WTC11 (cell line): ENCODE data around the gene TACSTD2. TPM values are rescaled to one million over a fixed set of nuclear protein-coding genes. Genes with fewer than 3 reads are reported as not detected.

Experiments used
- ATAC-seq: fragments of 200-7000 bp; cut with Tn5 transposase; 2 replicates; pipeline ENCODE4 v1.10.0; 2021; ENCODE audit warnings: mild to moderate bottlenecking, moderate library complexity
- CTCF ChIA-PET: fragments of 300-600 bp; sonication (Branson Sonifier 250); formaldehyde crosslinking; loops from one replicate; lab custom pipeline; 2021; ENCODE audit warnings: antibody characterized with exemption; lab: Charles Lee
- POLR2A ChIA-PET: fragments of 350-600 bp; sonication (Branson Sonifier 250); formaldehyde crosslinking; loops from one replicate; lab custom pipeline; 2021; ENCODE audit warnings: antibody characterized with exemption; lab: Charles Lee
- DNase-seq: peaks from one replicate; pipeline ENCODE4 v3.0.0; 2021; ENCODE audit warnings: low spot score
- H3K27ac Mint-ChIP-seq: 2 replicates; pipeline ENCODE4 v1.8.0; 2021; ENCODE audit warnings: mixed read lengths
- H3K27me3 Mint-ChIP-seq: 2 replicates; pipeline ENCODE4 v1.8.0; 2021; ENCODE audit warnings: low read depth, mild to moderate bottlenecking, moderate library complexity, mixed read lengths
- H3K36me3 Mint-ChIP-seq: 2 replicates; pipeline ENCODE4 v1.8.0; 2021; ENCODE audit warnings: mixed read lengths
- H3K4me1 Mint-ChIP-seq: 2 replicates; pipeline ENCODE4 v1.8.0; 2022; ENCODE audit warnings: mixed read lengths
- H3K4me3 Mint-ChIP-seq: 2 replicates; pipeline ENCODE4 v1.8.0; 2021; ENCODE audit warnings: mild to moderate bottlenecking, moderate library complexity, mixed read lengths
- H3K9me3 Mint-ChIP-seq: 2 replicates; pipeline ENCODE4 v1.8.0; 2021; ENCODE audit warnings: mixed read lengths
- CBFB ChIP-seq: sonication (generic); formaldehyde crosslinking; IDR thresholded peaks from 2 replicates; pipeline ENCODE4 v1.8.1; 2022; ENCODE audit warnings: mild to moderate bottlenecking, low read depth, missing genetic modification reagents
- CDX4 ChIP-seq: fragments of 250-450 bp; sonication (Bioruptor Pico); IDR thresholded peaks from 2 replicates; pipeline ENCODE4 v1.9.0; 2021; ENCODE audit warnings: moderate library complexity, mild to moderate bottlenecking, inconsistent platforms, borderline replicate concordance
- ELF4 ChIP-seq: sonication (generic); formaldehyde crosslinking; IDR thresholded peaks from 2 replicates; pipeline ENCODE4 v1.8.1; 2022; ENCODE audit warnings: low read depth, mild to moderate bottlenecking, moderate library complexity, missing genetic modification reagents
- EMX1 ChIP-seq: fragments of 250-450 bp; sonication (Bioruptor Pico); IDR thresholded peaks from 2 replicates; pipeline ENCODE4 v1.8.0; 2021; ENCODE audit warnings: mild to moderate bottlenecking
- FOXJ3 ChIP-seq: sonication (generic); formaldehyde crosslinking; IDR thresholded peaks from 2 replicates; pipeline ENCODE4 v1.9.0; 2021; ENCODE audit warnings: missing genetic modification reagents, mild to moderate bottlenecking, borderline replicate concordance
- FOXK1 ChIP-seq: sonication (generic); formaldehyde crosslinking; IDR thresholded peaks from 2 replicates; pipeline ENCODE4 v1.8.0; 2022; ENCODE audit warnings: mild to moderate bottlenecking, moderate library complexity, missing genetic modification reagents
- FOXP1 ChIP-seq: sonication (generic); formaldehyde crosslinking; IDR thresholded peaks from 2 replicates; pipeline ENCODE4 v1.8.0; 2022; ENCODE audit warnings: missing genetic modification reagents, mild to moderate bottlenecking, moderate library complexity, borderline replicate concordance
- GRHL2 ChIP-seq: fragments of 250-450 bp; sonication (Bioruptor Pico); IDR thresholded peaks from 2 replicates; pipeline ENCODE4 v1.8.0; 2022; ENCODE audit warnings: mild to moderate bottlenecking, moderate library complexity; ENCODE audit not compliant: insufficient replicate concordance, severe bottlenecking
- GTF2I ChIP-seq: fragments of 250-450 bp; sonication (Bioruptor Pico); conservative IDR thresholded peaks from 2 replicates; pipeline ENCODE4 v1.4.0; 2021; ENCODE audit warnings: mild to moderate bottlenecking
- MYBL2 ChIP-seq: sonication (generic); formaldehyde crosslinking; IDR thresholded peaks from 2 replicates; pipeline ENCODE4 v1.8.1; 2023; ENCODE audit warnings: mild to moderate bottlenecking, moderate library complexity, missing genetic modification reagents
- NFYB ChIP-seq: sonication (generic); formaldehyde crosslinking; conservative IDR thresholded peaks from 2 replicates; pipeline ENCODE4 v1.8.0; 2022; ENCODE audit warnings: low read depth, missing genetic modification reagents
- NR2C2 ChIP-seq: sonication (generic); formaldehyde crosslinking; IDR thresholded peaks from 2 replicates; pipeline ENCODE4 v1.8.0; 2022; ENCODE audit warnings: mild to moderate bottlenecking, missing genetic modification reagents
- OVOL2 ChIP-seq: fragments of 250-450 bp; sonication (Bioruptor Pico); IDR thresholded peaks from 2 replicates; pipeline ENCODE4 v1.9.0; 2021; ENCODE audit warnings: mild to moderate bottlenecking, borderline replicate concordance
- PRRX2 ChIP-seq: fragments of 250-450 bp; sonication (Bioruptor Pico); IDR thresholded peaks from 2 replicates; pipeline ENCODE4 v1.8.0; 2021; ENCODE audit warnings: mild to moderate bottlenecking
- RELA ChIP-seq: sonication (generic); formaldehyde crosslinking; IDR thresholded peaks from 2 replicates; pipeline ENCODE4 v1.8.1; 2022; ENCODE audit warnings: missing genetic modification reagents, mild to moderate bottlenecking, borderline replicate concordance
- SMAD4 ChIP-seq: sonication (generic); formaldehyde crosslinking; IDR thresholded peaks from 2 replicates; pipeline ENCODE4 v1.8.0; 2022; ENCODE audit warnings: mild to moderate bottlenecking, missing genetic modification reagents
- SP1 ChIP-seq: sonication (generic); formaldehyde crosslinking; conservative IDR thresholded peaks from 2 replicates; pipeline ENCODE4 v1.8.1; 2022; ENCODE audit warnings: missing genetic modification reagents
- USF2 ChIP-seq: sonication (generic); formaldehyde crosslinking; IDR thresholded peaks from 2 replicates; pipeline ENCODE4 v1.8.1; 2023; ENCODE audit warnings: mild to moderate bottlenecking, missing genetic modification reagents, moderate library complexity
- ZNF396 ChIP-seq: fragments of 250-450 bp; sonication (Bioruptor Pico); IDR thresholded peaks from 2 replicates; pipeline ENCODE4 v1.8.0; 2021; ENCODE audit warnings: mild to moderate bottlenecking, moderate library complexity, borderline replicate concordance
- ZNF671 ChIP-seq: fragments of 250-450 bp; sonication (Bioruptor Pico); IDR thresholded peaks from 2 replicates; pipeline ENCODE4 v1.8.0; 2021; ENCODE audit warnings: mild to moderate bottlenecking
- total RNA-seq: library from RNA; stranded (reverse); gene quantifications from 3 replicates; pipeline ENCODE4 v1.2.3, GENCODE V29; 2021
- TF ChIP-seq, protein P1 (sequence below): fragments of 250-450 bp; sonication (Bioruptor Pico); IDR thresholded peaks from 2 replicates; pipeline ENCODE4 v1.8.0; 2021; ENCODE audit warnings: mild to moderate bottlenecking
- TF ChIP-seq, protein P2 (sequence below): sonication (generic); formaldehyde crosslinking; IDR thresholded peaks from 2 replicates; pipeline ENCODE4 v1.8.1; 2022; ENCODE audit warnings: low read depth, missing genetic modification reagents, borderline replicate concordance
- TF ChIP-seq, protein P3 (sequence below): sonication (generic); formaldehyde crosslinking; IDR thresholded peaks from 2 replicates; pipeline ENCODE4 v1.8.0; 2022; ENCODE audit warnings: mild to moderate bottlenecking, missing genetic modification reagents
- TF ChIP-seq, protein P4 (sequence below): sonication (generic); formaldehyde crosslinking; IDR thresholded peaks from 2 replicates; pipeline ENCODE4 v1.8.0; 2022; ENCODE audit warnings: missing genetic modification reagents
- TF ChIP-seq, protein P5 (sequence below): sonication (generic); formaldehyde crosslinking; IDR thresholded peaks from 2 replicates; pipeline ENCODE4 v1.8.1; 2022; ENCODE audit warnings: missing genetic modification reagents, borderline replicate concordance

The TACSTD2 gene
- total RNA-seq, 1 experiment from 2014 or later = 0.50 TPM

DNA sequence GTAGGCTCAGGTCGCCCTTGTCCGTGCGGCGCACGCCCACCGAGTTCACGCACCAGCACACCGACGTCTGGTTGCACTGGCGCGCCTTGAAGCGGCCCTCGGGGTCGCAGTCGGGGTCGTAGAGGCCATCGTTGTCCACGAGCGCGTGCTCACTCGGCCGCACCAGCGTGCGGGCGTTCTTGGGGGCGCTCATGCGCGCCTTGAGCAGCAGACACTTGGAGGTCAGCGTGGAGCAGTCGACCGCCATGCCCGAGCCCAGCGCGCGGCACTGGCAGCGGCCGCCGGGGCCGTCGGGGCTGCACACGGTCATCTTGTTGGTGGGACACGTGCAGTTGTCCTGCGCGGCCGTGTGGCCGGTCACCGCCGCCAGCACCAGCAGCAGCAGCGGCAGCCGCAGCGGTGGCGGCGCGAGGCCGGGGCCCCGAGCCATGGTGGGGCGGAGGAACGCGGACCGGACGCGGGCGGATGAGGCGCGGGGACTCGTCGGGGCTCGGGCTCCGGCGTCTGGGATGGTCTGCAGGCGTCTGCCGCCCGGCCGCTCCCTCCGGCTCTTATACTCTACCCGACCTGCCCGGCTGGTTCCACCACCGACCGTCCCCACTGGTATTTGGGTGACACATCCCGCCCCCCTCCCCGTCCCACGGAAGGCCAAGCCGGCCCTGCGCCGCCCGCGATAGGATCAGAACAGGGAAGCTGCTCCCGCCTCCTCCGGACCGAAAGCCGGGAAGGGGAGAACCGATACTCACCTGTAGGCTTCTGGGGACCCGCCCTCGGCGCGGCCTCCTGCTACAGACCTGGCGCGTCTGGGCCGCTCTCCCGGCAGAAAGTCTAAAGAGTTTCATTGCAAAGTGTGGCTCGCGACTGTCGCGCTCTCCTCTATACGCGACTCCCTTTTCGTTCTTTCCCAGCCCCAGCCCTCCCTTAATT is at the start of gene TACSTD2 (continued):
- TF ChIP-seq USF2 (CRISPR knock-in tag) (0 out of 2 replicates have a peak, but pooled peaks have one; percentile 23), NR2C2 (CRISPR knock-in tag) (peak; percentile 86), FOXJ3 (no peak), MYBL2 (CRISPR knock-in tag) (peak; percentile 97), CDX4 (no peak), ZNF671 (CRISPR knock-in tag) (no peak), GTF2I (CRISPR knock-in tag) (no peak), GRHL2 (CRISPR knock-in tag) (no peak), PRRX2 (CRISPR knock-in tag) (no peak), FOXK1 (CRISPR knock-in tag) (peak; percentile 94), CBFB (0 out of 2 replicates have a peak, but pooled peaks have one; percentile 33), NFYB (CRISPR knock-in tag) (peak; percentile 55), SMAD4 (CRISPR knock-in tag) (peak; percentile 61; the same call in 1 of the 2 replicates), SP1 (CRISPR knock-in tag) (peak; percentile 72), FOXP1 (peak; percentile 100), ELF4 (CRISPR knock-in tag) (peak; percentile 96; the same call in 1 of the 2 replicates)
- TF ChIP-seq, protein P1, sequence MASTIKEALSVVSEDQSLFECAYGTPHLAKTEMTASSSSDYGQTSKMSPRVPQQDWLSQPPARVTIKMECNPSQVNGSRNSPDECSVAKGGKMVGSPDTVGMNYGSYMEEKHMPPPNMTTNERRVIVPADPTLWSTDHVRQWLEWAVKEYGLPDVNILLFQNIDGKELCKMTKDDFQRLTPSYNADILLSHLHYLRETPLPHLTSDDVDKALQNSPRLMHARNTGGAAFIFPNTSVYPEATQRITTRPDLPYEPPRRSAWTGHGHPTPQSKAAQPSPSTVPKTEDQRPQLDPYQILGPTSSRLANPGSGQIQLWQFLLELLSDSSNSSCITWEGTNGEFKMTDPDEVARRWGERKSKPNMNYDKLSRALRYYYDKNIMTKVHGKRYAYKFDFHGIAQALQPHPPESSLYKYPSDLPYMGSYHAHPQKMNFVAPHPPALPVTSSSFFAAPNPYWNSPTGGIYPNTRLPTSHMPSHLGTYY (CRISPR knock-in tag) = 0 out of 2 replicates have a peak, but pooled peaks have one; percentile 6
- TF ChIP-seq, protein P2, sequence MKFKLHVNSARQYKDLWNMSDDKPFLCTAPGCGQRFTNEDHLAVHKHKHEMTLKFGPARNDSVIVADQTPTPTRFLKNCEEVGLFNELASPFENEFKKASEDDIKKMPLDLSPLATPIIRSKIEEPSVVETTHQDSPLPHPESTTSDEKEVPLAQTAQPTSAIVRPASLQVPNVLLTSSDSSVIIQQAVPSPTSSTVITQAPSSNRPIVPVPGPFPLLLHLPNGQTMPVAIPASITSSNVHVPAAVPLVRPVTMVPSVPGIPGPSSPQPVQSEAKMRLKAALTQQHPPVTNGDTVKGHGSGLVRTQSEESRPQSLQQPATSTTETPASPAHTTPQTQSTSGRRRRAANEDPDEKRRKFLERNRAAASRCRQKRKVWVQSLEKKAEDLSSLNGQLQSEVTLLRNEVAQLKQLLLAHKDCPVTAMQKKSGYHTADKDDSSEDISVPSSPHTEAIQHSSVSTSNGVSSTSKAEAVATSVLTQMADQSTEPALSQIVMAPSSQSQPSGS = peak; percentile 92; the same call in 1 of the 2 replicates
- TF ChIP-seq, protein P3, sequence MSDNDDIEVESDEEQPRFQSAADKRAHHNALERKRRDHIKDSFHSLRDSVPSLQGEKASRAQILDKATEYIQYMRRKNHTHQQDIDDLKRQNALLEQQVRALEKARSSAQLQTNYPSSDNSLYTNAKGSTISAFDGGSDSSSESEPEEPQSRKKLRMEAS (CRISPR knock-in tag) = peak; percentile 99

DNA sequence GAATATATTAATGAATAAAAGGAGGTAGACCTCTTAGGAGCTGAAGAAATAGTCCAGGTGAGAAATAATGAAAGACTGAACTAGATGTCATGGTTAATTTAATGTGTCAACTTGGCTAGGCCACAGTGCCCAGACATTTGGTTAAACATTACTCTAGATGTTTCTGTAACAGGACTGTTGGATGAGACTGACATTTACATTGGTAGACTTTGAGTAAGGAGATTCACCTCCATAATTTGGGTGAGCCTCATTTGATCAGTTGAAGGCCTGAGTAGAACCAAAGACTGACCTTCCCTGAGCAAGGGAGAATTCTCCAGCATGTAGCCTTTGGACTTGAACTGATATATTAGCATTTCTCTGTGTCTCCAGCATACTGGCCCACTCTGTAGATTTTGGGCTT is 49.2 kb upstream of the TACSTD2 start:
- DNase-seq = no peak
- no peak overlapping the region for H3K4me3 Mint-ChIP-seq
- peaks cover 4% of the 10 kb centered on the region; the same call in 1 of the 2 replicates for H3K36me3 Mint-ChIP-seq
- no peak overlapping the region for H3K27ac Mint-ChIP-seq
- ChIA-PET CTCF (no interaction called here), POLR2A (no interaction called here)
- no peak for ATAC-seq
- H3K9me3 Mint-ChIP-seq = peaks cover 14% of the 10 kb centered on the region
- H3K4me1 Mint-ChIP-seq = peaks cover 12% of the 10 kb centered on the region
- no peaks in the 10 kb centered on the region; the same call in 1 of the 2 replicates for H3K27me3 Mint-ChIP-seq
- TF ChIP-seq ZNF396 (CRISPR knock-in tag) (no peak), RELA (CRISPR knock-in tag) (no peak), EMX1 (CRISPR knock-in tag) (no peak), OVOL2 (CRISPR knock-in tag) (no peak), PRRX2 (CRISPR knock-in tag) (no peak)
- TF ChIP-seq, protein P1 (CRISPR knock-in tag) = no peak
- TF ChIP-seq, protein P4, sequence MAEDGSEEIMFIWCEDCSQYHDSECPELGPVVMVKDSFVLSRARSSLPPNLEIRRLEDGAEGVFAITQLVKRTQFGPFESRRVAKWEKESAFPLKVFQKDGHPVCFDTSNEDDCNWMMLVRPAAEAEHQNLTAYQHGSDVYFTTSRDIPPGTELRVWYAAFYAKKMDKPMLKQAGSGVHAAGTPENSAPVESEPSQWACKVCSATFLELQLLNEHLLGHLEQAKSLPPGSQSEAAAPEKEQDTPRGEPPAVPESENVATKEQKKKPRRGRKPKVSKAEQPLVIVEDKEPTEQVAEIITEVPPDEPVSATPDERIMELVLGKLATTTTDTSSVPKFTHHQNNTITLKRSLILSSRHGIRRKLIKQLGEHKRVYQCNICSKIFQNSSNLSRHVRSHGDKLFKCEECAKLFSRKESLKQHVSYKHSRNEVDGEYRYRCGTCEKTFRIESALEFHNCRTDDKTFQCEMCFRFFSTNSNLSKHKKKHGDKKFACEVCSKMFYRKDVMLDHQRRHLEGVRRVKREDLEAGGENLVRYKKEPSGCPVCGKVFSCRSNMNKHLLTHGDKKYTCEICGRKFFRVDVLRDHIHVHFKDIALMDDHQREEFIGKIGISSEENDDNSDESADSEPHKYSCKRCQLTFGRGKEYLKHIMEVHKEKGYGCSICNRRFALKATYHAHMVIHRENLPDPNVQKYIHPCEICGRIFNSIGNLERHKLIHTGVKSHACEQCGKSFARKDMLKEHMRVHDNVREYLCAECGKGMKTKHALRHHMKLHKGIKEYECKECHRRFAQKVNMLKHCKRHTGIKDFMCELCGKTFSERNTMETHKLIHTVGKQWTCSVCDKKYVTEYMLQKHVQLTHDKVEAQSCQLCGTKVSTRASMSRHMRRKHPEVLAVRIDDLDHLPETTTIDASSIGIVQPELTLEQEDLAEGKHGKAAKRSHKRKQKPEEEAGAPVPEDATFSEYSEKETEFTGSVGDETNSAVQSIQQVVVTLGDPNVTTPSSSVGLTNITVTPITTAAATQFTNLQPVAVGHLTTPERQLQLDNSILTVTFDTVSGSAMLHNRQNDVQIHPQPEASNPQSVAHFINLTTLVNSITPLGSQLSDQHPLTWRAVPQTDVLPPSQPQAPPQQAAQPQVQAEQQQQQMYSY (CRISPR knock-in tag) = no peak
- TF ChIP-seq, protein P5, sequence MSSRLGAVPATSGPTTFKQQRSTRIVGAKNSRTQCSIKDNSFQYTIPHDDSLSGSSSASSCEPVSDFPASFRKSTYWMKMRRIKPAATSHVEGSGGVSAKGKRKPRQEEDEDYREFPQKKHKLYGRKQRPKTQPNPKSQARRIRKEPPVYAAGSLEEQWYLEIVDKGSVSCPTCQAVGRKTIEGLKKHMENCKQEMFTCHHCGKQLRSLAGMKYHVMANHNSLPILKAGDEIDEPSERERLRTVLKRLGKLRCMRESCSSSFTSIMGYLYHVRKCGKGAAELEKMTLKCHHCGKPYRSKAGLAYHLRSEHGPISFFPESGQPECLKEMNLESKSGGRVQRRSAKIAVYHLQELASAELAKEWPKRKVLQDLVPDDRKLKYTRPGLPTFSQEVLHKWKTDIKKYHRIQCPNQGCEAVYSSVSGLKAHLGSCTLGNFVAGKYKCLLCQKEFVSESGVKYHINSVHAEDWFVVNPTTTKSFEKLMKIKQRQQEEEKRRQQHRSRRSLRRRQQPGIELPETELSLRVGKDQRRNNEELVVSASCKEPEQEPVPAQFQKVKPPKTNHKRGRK (CRISPR knock-in tag) = no peak
